ENCODE results near the gene CCDC9B.
A peak's percentile ranks its signal among the peaks of the same experiment; 100 is the strongest.

CCDC9B gene

DNA sequence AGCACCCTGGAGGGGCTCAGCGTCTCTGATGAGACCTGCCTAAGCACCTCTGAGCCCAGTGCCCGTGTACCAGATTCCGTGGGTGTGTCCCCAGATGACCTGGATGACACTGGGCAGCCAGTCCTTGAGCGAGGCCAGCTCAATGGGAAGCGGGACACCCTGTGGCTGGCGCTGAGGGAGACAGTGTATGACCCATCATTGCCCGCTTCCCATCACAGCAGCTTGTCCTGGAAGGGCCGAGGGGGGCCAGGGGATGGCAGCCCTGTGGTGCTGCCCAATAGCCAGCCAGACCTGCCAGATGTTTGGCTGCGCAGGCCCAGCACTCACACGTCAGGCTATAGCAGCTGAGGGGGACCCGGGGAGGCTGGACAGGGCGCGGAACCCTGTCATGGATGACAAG lies 29.2 kb upstream of the CCDC9B start:
- no peak for DNase-seq (ENCODE audit: low spot score)
- TF ChIP-seq, protein P1, sequence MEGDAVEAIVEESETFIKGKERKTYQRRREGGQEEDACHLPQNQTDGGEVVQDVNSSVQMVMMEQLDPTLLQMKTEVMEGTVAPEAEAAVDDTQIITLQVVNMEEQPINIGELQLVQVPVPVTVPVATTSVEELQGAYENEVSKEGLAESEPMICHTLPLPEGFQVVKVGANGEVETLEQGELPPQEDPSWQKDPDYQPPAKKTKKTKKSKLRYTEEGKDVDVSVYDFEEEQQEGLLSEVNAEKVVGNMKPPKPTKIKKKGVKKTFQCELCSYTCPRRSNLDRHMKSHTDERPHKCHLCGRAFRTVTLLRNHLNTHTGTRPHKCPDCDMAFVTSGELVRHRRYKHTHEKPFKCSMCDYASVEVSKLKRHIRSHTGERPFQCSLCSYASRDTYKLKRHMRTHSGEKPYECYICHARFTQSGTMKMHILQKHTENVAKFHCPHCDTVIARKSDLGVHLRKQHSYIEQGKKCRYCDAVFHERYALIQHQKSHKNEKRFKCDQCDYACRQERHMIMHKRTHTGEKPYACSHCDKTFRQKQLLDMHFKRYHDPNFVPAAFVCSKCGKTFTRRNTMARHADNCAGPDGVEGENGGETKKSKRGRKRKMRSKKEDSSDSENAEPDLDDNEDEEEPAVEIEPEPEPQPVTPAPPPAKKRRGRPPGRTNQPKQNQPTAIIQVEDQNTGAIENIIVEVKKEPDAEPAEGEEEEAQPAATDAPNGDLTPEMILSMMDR (IDR thresholded peaks at IDR 0.05; ENCODE audit: borderline replicate concordance, control extremely low read depth, extremely low read depth, insufficient read depth, missing control alignments): no peak
- in situ Hi-C loops (cut with MboI; ENCODE audit: low sequenced_read_pairs, unreplicated experiment): no loop called here

- in situ Hi-C loops (cut with MboI; ENCODE audit: low sequenced_read_pairs, unreplicated experiment): no loop called here
- TF ChIP-seq, protein P1 (IDR thresholded peaks at IDR 0.05; ENCODE audit: borderline replicate concordance, control extremely low read depth, extremely low read depth, insufficient read depth, missing control alignments): no peak
- no peak for DNase-seq (ENCODE audit: low spot score)
Measured at GRCh38 chr15:40369474-40369869, 28.7 kb upstream of the CCDC9B start.

DNA sequence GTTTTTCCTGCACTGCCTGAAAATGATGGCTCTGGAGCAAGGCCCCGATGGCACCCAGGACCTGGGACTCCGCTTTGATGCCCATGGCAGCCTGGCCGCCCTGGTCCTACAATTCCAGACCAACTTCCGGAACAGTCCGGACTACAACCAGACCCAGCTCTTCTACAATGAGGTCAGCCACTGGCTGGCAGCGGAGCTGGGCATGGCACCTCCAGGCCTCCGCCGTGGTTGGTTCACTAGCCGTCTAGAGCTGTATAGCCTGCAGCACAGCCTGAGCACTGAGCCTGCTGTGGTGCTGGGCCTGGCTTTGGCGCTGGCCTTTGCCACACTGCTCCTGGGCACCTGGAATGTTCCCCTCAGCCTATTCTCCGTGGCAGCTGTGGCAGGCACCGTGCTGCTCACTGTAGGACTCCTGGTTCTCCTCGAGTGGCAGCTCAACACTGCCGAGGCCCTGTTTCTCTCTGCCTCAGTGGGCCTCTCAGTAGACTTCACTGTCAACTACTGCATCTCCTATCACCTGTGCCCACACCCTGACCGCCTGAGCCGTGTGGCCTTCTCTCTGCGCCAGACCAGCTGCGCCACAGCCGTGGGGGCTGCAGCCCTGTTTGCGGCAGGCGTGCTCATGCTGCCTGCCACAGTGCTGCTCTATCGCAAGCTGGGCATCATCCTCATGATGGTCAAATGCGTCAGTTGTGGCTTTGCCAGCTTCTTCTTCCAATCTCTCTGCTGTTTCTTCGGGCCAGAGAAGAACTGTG lies 28.2 kb upstream of the CCDC9B start:
- in situ Hi-C loops (cut with MboI; ENCODE audit: low sequenced_read_pairs, unreplicated experiment): no loop called here
- DNase-seq (ENCODE audit: low spot score): no peak
- TF ChIP-seq, protein P1 (IDR thresholded peaks at IDR 0.05; ENCODE audit: borderline replicate concordance, control extremely low read depth, extremely low read depth, insufficient read depth, missing control alignments): no peak

GRCh38 chr15:40367686-40368611 lies 27.2 kb upstream of the CCDC9B start:
- TF ChIP-seq, protein P1 (IDR thresholded peaks at IDR 0.05; ENCODE audit: borderline replicate concordance, control extremely low read depth, extremely low read depth, insufficient read depth, missing control alignments): peak; percentile 83
- in situ Hi-C loops (cut with MboI; ENCODE audit: low sequenced_read_pairs, unreplicated experiment): no loop called here
- peak; percentile 93 for DNase-seq (ENCODE audit: low spot score)

DNA sequence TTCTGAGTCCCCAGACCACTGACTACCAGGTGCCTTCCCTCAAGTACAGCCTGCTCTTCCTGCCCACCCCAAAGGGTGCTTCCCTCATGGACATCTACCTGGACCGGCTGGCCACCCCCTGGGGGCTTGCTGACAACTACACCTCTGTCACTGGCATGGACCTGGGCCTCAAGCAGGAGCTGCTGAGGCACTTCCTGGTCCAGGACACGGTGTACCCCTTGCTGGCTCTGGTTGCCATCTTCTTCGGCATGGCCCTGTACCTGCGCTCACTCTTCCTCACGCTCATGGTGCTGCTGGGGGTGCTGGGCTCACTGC lies 26.6 kb upstream of the CCDC9B start:
- peak; percentile 30 for DNase-seq (ENCODE audit: low spot score)
- TF ChIP-seq, protein P1 (IDR thresholded peaks at IDR 0.05; ENCODE audit: borderline replicate concordance, control extremely low read depth, extremely low read depth, insufficient read depth, missing control alignments): no peak
- in situ Hi-C loops (cut with MboI; ENCODE audit: low sequenced_read_pairs, unreplicated experiment): no loop called here

DNA sequence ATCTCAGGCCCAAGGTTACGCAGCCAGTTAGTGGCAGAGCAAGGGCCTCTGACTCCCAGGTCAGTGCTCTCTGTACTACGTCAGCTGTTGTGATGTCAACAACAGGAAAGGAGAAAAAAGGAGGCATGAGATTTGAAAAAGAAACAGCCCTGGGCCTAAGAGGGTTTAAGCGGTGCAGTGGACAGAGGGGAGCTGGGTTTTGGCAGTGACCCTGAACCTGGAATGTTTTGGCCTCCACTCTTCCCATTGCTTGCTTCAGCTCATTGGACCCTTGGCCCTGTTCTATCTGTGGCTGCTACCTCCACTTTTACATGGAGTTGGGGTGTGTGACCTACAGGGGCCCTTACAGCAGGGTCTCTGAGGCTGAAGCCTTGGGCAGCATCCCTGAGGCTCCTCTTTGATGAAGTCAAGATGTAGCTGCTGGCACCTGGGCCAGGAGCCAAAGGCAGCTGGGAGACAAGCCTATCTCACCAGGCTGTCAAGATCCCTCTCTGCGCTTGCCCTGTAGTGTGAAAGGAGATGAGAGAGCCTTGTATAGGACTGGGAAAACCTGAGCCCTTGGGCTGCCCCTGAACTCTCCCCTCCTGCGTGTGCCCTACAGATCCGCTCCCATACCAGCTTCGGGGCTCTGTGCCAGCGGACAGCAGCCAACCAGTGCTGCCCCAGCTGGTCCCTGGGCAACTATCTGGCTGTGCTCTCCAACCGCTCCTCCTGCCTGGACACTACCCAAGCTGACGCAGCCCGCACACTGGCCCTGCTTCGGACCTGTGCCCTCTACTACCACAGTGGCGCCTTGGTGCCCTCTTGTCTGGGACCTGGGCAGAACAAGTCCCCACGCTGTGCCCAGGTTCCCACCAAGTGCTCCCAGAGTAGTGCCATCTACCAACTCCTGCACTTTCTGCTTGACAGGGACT lies 26.0 kb upstream of the CCDC9B start:
- TF ChIP-seq, protein P1 (IDR thresholded peaks at IDR 0.05; ENCODE audit: borderline replicate concordance, control extremely low read depth, extremely low read depth, insufficient read depth, missing control alignments): no peak
- no peak for DNase-seq (ENCODE audit: low spot score)
- in situ Hi-C loops (cut with MboI; ENCODE audit: low sequenced_read_pairs, unreplicated experiment): no loop called here
